Stomach (tissue), 4 donors: ENCODE data around the gene CDCA7L.

Experiments
- EP300 ChIP-seq: sonication (generic); formaldehyde crosslinking; IDR thresholded peaks from one replicate; pipeline ENCODE4 v1.6.1; 2017; ENCODE audit warnings: antibody characterized with exemption
- POLR2A ChIP-seq, 4 donors: fragments of 450-650 bp; IDR thresholded peaks; one replicate each; pipeline ENCODE4 v1.6.1; 2016; ENCODE audit warnings: antibody characterized with exemption in 4 of 4, control low read depth in 2 of 4, mild to moderate bottlenecking in 1 of 4, moderate library complexity in 1 of 4
- POLR2AphosphoS5 ChIP-seq, 3 donors: sonication (generic); formaldehyde crosslinking; IDR thresholded peaks; one replicate each; pipeline ENCODE4 v1.6.1; 2016; ENCODE audit warnings: antibody characterized with exemption in 3 of 3
- TF ChIP-seq, protein P1 (sequence below), 7 experiments: fragments of 450-650 bp in 4 of 7; fragments of 200-600 bp in 3 of 7; sonication (generic) in 3 of 7; IDR thresholded peaks; one replicate each; pipeline ENCODE4 v1.5.1; 2016 to 2019; ENCODE audit warnings: antibody characterized with exemption in 7 of 7, control low read depth in 2 of 7, mild to moderate bottlenecking in 1 of 7

DNA sequence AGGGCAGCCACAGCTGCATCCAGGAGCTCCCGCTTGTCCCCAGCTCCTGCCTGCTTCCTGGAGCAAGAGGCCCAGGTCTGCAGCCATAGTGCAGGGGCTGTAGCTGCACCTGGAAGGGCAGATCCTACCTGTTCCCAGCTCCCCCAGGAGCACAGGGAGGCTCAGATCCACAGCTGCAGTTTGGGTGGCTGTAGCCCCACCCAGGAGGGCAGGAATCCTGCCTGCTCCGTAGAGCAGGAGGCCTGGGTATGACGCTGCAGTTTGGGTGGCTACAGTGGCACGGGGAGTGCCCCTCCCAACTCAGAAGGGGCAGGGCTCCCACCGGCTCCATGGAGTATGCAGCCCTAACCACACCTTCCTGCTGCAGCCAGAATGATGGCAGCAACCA, 26.7 kb upstream of the CDCA7L start:
- TF ChIP-seq, protein P1, sequence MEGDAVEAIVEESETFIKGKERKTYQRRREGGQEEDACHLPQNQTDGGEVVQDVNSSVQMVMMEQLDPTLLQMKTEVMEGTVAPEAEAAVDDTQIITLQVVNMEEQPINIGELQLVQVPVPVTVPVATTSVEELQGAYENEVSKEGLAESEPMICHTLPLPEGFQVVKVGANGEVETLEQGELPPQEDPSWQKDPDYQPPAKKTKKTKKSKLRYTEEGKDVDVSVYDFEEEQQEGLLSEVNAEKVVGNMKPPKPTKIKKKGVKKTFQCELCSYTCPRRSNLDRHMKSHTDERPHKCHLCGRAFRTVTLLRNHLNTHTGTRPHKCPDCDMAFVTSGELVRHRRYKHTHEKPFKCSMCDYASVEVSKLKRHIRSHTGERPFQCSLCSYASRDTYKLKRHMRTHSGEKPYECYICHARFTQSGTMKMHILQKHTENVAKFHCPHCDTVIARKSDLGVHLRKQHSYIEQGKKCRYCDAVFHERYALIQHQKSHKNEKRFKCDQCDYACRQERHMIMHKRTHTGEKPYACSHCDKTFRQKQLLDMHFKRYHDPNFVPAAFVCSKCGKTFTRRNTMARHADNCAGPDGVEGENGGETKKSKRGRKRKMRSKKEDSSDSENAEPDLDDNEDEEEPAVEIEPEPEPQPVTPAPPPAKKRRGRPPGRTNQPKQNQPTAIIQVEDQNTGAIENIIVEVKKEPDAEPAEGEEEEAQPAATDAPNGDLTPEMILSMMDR (IDR thresholded peaks at IDR 0.05), result no peak
- TF ChIP-seq POLR2A (IDR thresholded peaks at IDR 0.05), result no peak
- TF ChIP-seq POLR2AphosphoS5 (IDR thresholded peaks at IDR 0.05), result no peak
- TF ChIP-seq EP300, result no peak
